ENCODE results near the gene HPCAL1.
A peak's percentile ranks its signal among the peaks of the same experiment; 100 is the strongest.

HPCAL1 gene

DNA sequence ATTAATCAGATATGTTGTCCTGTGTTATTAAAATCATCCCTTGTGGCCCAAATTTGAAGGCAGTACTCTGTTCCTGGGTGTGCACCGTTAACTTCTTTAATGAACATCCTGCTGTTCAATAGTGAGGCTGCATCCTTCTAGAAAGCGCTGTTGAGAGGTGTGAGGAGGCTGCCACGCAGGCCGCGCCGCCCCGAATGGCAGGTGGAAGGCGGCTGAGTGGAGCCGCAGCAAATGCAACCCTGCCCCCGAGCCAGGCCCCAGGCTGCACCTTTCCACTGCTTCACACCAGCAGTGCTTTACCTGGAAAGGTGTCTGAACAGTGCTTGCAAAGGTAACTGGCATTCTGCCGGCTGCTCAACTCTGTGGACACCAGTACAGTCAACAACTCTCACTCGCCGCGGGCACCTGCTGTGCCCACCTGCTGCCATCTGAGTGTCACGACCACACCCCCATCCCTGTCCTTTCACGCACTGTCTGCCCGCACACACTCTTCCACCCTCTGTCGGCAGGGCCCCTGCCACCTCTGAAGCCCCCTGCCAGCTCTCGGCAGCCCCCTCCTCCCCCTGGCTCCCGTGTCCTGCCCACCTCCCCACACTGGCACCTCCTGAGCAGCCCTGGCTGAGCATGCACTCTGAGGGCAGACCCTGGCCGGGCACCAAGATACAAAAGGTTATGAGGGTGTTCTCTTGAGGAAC lies 74.5 kb downstream of the HPCAL1 start:
- peaks cover 0 to 3% of the 10 kb centered on the region in 2 donors for H3K36me3 ChIP-seq (ENCODE audit: control insufficient read depth in 1 of 2, insufficient read depth in 2 of 2, low read length in 2 of 2)
- no peaks in the 10 kb centered on the region for H3K27me3 ChIP-seq (ENCODE audit: control insufficient read depth in 1 of 2, insufficient read depth in 2 of 2, low read length in 2 of 2)
- no peak overlapping the region for H3K4me3 ChIP-seq (ENCODE audit: low read depth in 1 of 2, low read length in 2 of 2)
- H3K27ac ChIP-seq (ENCODE audit: low read depth, low read length) = no peak overlapping the region
- H3K9ac ChIP-seq (ENCODE audit: low read depth in 1 of 2, low read length in 2 of 2) = no peak overlapping the region
- no peaks in the 10 kb centered on the region for H3K9me3 ChIP-seq (ENCODE audit: control insufficient read depth in 1 of 2, low read length in 2 of 2)
- H3K4me1 ChIP-seq (ENCODE audit: control insufficient read depth in 1 of 2, insufficient read depth in 2 of 2, low read length in 2 of 2) = peaks cover 33 to 35% of the 10 kb centered on the region in 2 donors

DNA sequence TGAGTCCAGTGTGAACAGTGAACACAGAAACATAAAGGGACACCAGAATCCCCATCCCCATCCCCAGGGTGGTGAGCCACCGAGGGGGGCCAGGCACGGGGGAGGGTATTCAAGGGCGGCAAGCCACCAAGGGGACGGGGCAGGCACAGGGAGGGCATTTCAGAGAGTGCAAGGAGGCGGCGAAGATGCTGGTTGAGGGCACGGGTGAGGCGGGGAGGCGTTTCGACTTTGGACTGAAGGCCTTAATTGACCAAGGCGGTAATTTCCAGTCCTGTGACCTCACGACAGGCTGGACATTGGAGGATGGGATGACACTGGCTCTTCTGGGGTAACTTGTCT lies 75.0 kb downstream of the HPCAL1 start:
- H3K4me1 ChIP-seq (ENCODE audit: control insufficient read depth in 1 of 2, insufficient read depth in 2 of 2, low read length in 2 of 2) = peaks cover 38 to 40% of the 10 kb centered on the region in 2 donors
- H3K27ac ChIP-seq (ENCODE audit: low read depth, low read length) = no peak overlapping the region
- no peak overlapping the region for H3K4me3 ChIP-seq (ENCODE audit: low read depth in 1 of 2, low read length in 2 of 2)
- no peaks in the 10 kb centered on the region for H3K27me3 ChIP-seq (ENCODE audit: control insufficient read depth in 1 of 2, insufficient read depth in 2 of 2, low read length in 2 of 2)
- H3K9ac ChIP-seq (ENCODE audit: low read depth in 1 of 2, low read length in 2 of 2) = no peak overlapping the region
- H3K36me3 ChIP-seq (ENCODE audit: control insufficient read depth in 1 of 2, insufficient read depth in 2 of 2, low read length in 2 of 2) = peaks cover 0 to 3% of the 10 kb centered on the region in 2 donors
- no peaks in the 10 kb centered on the region for H3K9me3 ChIP-seq (ENCODE audit: control insufficient read depth in 1 of 2, low read length in 2 of 2)

DNA sequence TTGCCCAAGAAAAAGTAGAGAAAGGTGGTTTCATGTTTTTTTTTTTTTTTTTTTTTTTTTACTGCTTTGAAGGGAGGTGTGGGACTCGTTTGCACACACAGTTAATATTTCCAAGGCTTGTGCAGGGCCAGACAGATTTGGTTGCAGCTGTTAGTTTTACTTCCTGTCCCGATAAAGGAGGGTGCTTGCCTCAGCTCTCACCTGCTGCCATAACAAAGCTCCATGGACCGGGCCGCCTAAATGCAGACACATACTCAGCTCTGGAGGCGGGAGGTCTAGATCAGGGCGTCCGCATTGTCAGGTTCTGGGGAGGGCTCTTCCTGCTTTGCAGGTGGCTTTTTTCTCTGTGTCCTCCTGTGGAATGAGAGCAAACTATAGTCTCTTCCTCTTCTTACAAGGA lies 75.5 kb downstream of the HPCAL1 start:
- H3K9ac ChIP-seq (ENCODE audit: low read depth in 1 of 2, low read length in 2 of 2) = no peak overlapping the region
- H3K27me3 ChIP-seq (ENCODE audit: control insufficient read depth in 1 of 2, insufficient read depth in 2 of 2, low read length in 2 of 2) = no peaks in the 10 kb centered on the region
- H3K4me3 ChIP-seq (ENCODE audit: low read depth in 1 of 2, low read length in 2 of 2) = no peak overlapping the region
- peaks cover 0 to 3% of the 10 kb centered on the region in 2 donors for H3K36me3 ChIP-seq (ENCODE audit: control insufficient read depth in 1 of 2, insufficient read depth in 2 of 2, low read length in 2 of 2)
- peaks cover 43 to 44% of the 10 kb centered on the region in 2 donors for H3K4me1 ChIP-seq (ENCODE audit: control insufficient read depth in 1 of 2, insufficient read depth in 2 of 2, low read length in 2 of 2)
- H3K27ac ChIP-seq (ENCODE audit: low read depth, low read length) = no peak overlapping the region
- H3K9me3 ChIP-seq (ENCODE audit: control insufficient read depth in 1 of 2, low read length in 2 of 2) = no peaks in the 10 kb centered on the region

DNA sequence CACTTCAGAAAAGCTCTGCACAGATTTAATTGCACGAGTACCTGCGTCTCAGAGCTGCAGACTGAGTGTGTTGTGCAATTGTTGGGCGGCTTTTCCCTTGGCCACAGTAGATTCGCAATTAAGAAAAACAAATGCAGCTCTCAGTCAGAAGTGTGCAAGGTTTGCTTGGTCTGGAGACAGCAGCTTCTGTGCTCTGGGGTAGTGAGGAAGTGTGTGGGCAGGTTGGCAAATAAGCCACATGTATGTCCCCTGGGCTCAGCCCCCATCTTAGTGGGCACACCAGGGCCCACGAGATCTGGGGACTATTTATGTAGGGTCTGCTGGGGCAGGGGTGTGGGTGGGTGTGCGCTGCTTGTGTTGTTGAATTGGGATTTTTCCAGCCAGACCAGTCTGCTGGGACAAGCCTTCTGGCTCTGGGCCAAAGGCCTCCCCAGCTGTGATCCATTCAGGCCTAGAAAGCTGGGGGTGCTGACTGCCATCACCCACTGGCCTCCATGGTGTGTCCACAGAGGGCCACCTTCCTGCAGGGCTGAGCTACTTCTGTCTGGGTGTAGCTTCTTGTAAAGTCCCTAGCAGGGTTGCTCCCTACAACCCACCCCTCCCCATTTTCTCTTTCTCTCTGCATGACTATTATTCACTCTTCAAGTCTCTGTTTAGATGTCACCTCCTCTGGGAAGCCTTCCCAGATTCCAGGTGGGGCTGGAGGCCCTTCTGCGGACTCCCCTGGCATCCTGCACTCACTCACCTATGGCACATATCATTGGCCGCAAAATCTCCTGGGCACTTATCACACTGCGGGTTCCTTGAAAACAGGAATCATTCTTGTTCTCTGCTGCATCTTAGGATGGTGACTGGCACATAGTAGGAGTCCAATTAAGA lies 77.6 kb downstream of the HPCAL1 start:
- H3K27me3 ChIP-seq (ENCODE audit: control insufficient read depth in 1 of 2, insufficient read depth in 2 of 2, low read length in 2 of 2) = no peaks in the 10 kb centered on the region
- no peak overlapping the region for H3K9ac ChIP-seq (ENCODE audit: low read depth in 1 of 2, low read length in 2 of 2)
- no peak overlapping the region for H3K27ac ChIP-seq (ENCODE audit: low read depth, low read length)
- no peak overlapping the region for H3K4me3 ChIP-seq (ENCODE audit: low read depth in 1 of 2, low read length in 2 of 2)
- H3K36me3 ChIP-seq (ENCODE audit: control insufficient read depth in 1 of 2, insufficient read depth in 2 of 2, low read length in 2 of 2) = peaks cover 0 to 3% of the 10 kb centered on the region in 2 donors
- H3K4me1 ChIP-seq (ENCODE audit: control insufficient read depth in 1 of 2, insufficient read depth in 2 of 2, low read length in 2 of 2) = peaks cover 50 to 53% of the 10 kb centered on the region in 2 donors
- H3K9me3 ChIP-seq (ENCODE audit: control insufficient read depth in 1 of 2, low read length in 2 of 2) = no peaks in the 10 kb centered on the region

DNA sequence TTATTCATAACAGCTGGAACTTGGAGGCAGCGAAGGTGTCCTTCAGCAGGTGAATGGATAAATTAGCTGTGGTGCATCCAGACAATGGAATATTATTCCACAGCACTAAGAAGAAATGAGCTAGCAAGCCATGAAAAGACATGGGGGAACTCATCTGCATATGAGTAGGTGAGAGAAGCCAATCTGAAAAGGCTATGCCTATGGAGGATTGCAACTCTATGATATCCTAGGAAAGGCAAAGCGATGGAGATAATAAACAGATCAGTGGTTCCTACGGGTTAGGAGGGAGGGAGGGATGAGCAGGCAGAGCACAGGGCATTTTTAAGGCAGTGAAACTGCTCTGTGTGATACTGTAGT lies 79.3 kb downstream of the HPCAL1 start:
- Histone ChIP-seq H3K4me1 (ENCODE audit: control insufficient read depth in 1 of 2, insufficient read depth in 2 of 2, low read length in 2 of 2) (peaks cover 67% of the 10 kb centered on the region in 2 donors), H3K9ac (ENCODE audit: low read depth in 1 of 2, low read length in 2 of 2) (peak overlapping the region in 1 of 2 donors; percentile 54), H3K27ac (ENCODE audit: low read depth, low read length) (no peak overlapping the region), H3K9me3 (ENCODE audit: control insufficient read depth in 1 of 2, low read length in 2 of 2) (no peaks in the 10 kb centered on the region), H3K36me3 (ENCODE audit: control insufficient read depth in 1 of 2, insufficient read depth in 2 of 2, low read length in 2 of 2) (peaks cover 0 to 3% of the 10 kb centered on the region in 2 donors), H3K4me3 (ENCODE audit: low read depth in 1 of 2, low read length in 2 of 2) (peak overlapping the region; percentile 30 to 55), H3K27me3 (ENCODE audit: control insufficient read depth in 1 of 2, insufficient read depth in 2 of 2, low read length in 2 of 2) (no peaks in the 10 kb centered on the region)

DNA sequence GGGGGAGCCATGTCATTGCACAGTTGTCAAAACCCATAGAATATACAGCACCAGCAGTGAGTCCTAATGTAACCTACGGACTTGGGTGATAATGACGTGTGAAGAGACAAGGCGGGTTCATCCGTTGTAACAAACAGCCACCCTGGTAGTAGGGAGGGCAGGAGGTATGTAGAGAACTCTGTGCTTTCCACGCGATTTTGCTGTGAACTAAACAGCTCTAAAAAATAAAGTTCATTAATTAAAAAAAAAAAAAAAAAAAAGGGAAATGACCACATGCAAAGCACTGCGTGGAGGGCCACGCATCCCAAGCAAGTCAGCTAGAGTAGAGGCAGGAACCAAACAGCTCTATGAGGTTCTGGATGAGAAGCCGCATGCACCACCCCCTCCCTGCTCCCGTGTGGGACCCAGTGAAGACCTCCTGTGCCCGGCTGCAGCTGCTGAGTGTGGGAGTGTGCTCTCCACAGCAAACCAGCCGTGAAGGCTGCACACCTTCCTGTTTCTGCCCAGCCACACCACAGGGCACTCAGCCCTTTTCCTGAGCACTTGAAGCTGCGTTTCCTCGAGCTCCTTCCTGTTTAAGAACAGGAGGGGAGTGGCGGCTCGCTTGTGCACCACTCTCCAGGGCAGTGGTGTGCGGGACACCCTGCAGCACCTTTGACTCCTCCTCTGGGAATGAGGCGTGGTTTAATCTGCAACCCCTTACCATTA lies 79.8 kb downstream of the HPCAL1 start:
- peak overlapping the region in 1 of 2 donors; percentile 54 for H3K9ac ChIP-seq (ENCODE audit: low read depth in 1 of 2, low read length in 2 of 2)
- H3K4me1 ChIP-seq (ENCODE audit: control insufficient read depth in 1 of 2, insufficient read depth in 2 of 2, low read length in 2 of 2) = peaks cover 62 to 71% of the 10 kb centered on the region in 2 donors
- H3K27ac ChIP-seq (ENCODE audit: low read depth, low read length) = no peak overlapping the region
- peaks cover 0 to 3% of the 10 kb centered on the region in 2 donors for H3K36me3 ChIP-seq (ENCODE audit: control insufficient read depth in 1 of 2, insufficient read depth in 2 of 2, low read length in 2 of 2)
- H3K4me3 ChIP-seq (ENCODE audit: low read depth in 1 of 2, low read length in 2 of 2) = peak overlapping the region; percentile 40 to 55
- H3K27me3 ChIP-seq (ENCODE audit: control insufficient read depth in 1 of 2, insufficient read depth in 2 of 2, low read length in 2 of 2) = no peaks in the 10 kb centered on the region
- H3K9me3 ChIP-seq (ENCODE audit: control insufficient read depth in 1 of 2, low read length in 2 of 2) = no peaks in the 10 kb centered on the region

DNA sequence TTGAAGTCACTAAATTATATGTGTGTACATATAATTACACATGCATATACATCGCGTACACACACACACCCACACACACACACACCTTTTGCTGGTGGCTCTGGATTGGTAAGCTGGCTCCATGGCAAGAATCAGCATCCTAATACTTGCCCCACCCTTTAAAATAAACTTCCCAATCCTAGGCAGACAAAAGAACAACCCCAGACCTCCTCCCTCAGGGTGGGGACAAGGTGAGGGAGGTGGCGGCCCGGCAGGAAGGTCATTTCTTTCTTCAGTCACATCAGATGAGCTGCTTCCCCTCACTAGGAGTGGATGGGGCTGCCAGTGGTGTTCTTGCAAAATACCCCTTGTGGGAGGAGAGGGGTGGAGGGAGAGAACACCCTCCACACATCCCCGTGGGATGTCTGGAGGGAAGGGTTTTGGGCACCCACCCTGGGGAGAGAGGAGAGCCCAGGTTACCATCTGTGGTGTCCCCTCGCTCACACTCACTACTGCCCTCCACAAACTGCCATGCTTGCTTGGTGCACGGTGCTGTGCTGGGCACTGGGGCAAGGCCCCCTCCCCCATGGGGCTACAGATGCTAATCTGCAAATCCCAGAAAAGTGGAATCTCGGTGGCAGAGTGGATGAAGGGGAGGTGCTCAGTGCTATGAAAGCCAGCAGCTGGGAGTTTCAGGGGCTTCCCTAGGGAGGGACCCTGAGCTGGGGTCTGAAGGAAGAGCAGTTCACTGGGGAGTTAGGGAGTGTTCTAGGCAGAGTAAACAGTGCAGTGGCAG lies 81.4 kb downstream of the HPCAL1 start:
- H3K9ac ChIP-seq (ENCODE audit: low read depth in 1 of 2, low read length in 2 of 2) = no peak overlapping the region
- no peaks in the 10 kb centered on the region for H3K27me3 ChIP-seq (ENCODE audit: control insufficient read depth in 1 of 2, insufficient read depth in 2 of 2, low read length in 2 of 2)
- peaks cover 53 to 64% of the 10 kb centered on the region in 2 donors for H3K4me1 ChIP-seq (ENCODE audit: control insufficient read depth in 1 of 2, insufficient read depth in 2 of 2, low read length in 2 of 2)

DNA sequence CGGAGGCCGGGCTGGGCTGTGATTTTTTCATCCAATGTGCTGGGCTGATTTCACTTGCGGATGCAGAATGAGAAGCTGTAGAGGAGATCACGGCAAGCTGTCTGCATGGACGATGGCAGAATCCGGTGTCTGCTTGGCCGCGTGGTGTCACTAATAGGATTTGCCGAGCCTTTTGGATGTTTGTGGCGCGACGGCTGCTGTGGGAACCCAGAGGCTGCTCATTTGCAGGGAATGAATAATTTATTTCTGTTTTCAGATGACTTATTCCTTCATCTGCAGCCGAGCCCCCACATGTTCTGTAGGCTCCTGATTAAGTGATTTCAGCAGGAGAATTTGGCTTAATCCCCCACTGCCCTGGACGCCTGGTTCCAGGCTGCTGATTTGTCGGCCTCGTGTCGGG lies 82.8 kb downstream of the HPCAL1 start:
- H3K27ac ChIP-seq (ENCODE audit: low read depth, low read length) = no peak overlapping the region
- peaks cover 64% of the 10 kb centered on the region in 2 donors for H3K4me1 ChIP-seq (ENCODE audit: control insufficient read depth in 1 of 2, insufficient read depth in 2 of 2, low read length in 2 of 2)
- H3K27me3 ChIP-seq (ENCODE audit: control insufficient read depth in 1 of 2, insufficient read depth in 2 of 2, low read length in 2 of 2) = no peaks in the 10 kb centered on the region
- H3K36me3 ChIP-seq (ENCODE audit: control insufficient read depth in 1 of 2, insufficient read depth in 2 of 2, low read length in 2 of 2) = peaks cover 0 to 3% of the 10 kb centered on the region in 2 donors
- H3K9ac ChIP-seq (ENCODE audit: low read depth in 1 of 2, low read length in 2 of 2) = no peak overlapping the region
- no peak overlapping the region for H3K4me3 ChIP-seq (ENCODE audit: low read depth in 1 of 2, low read length in 2 of 2)
- H3K9me3 ChIP-seq (ENCODE audit: control insufficient read depth in 1 of 2, low read length in 2 of 2) = no peaks in the 10 kb centered on the region

More for the DNA sequence above, 81.4 kb downstream of the HPCAL1 start:
- Histone ChIP-seq H3K27ac (ENCODE audit: low read depth, low read length) (no peak overlapping the region), H3K4me3 (ENCODE audit: low read depth in 1 of 2, low read length in 2 of 2) (no peak overlapping the region), H3K9me3 (ENCODE audit: control insufficient read depth in 1 of 2, low read length in 2 of 2) (no peaks in the 10 kb centered on the region), H3K36me3 (ENCODE audit: control insufficient read depth in 1 of 2, insufficient read depth in 2 of 2, low read length in 2 of 2) (peaks cover 0 to 3% of the 10 kb centered on the region in 2 donors)

DNA sequence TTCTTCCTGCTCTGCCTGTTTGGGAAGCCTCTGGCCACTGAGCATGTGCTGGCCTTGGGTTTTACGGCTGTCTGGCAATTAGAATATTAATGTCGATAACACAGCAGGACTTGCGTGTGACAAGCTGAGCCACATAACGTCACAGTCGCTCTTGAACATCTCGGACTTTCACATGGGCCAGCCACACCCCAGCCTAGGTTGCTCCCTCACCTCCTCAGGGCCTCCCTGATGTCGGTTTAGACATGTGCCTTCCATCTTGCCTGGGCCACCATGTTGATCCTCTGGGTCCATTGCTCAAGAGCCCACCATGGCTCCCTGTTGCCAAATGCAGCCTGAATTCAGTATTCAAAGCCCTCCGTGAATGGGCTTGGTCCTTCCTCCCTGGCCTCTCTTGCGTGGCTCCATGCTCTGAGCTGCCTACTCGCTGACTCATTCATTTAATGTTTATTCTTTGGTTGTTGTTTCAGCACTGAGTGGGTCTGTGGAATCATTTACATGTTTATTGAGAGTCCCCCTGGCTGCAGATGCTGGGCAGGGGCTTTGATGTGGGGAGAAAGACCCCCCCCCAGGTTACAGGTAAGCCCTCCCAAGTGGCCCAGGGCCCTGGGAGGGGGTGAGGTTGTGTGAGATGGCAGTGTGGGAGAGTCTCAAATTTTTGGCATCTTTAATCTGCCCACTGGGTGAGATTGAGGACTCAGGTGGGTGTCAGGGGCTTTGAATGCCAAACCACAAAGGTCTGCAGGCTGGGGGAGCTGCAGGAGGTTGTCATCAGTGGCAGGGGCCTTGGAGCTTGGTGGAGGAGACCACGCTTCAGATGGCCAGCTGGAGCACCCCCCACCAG lies 83.4 kb downstream of the HPCAL1 start:
- peaks cover 0 to 2% of the 10 kb centered on the region in 2 donors for H3K36me3 ChIP-seq (ENCODE audit: control insufficient read depth in 1 of 2, insufficient read depth in 2 of 2, low read length in 2 of 2)
- no peaks in the 10 kb centered on the region for H3K27me3 ChIP-seq (ENCODE audit: control insufficient read depth in 1 of 2, insufficient read depth in 2 of 2, low read length in 2 of 2)
- H3K4me1 ChIP-seq (ENCODE audit: control insufficient read depth in 1 of 2, insufficient read depth in 2 of 2, low read length in 2 of 2) = peaks cover 60 to 62% of the 10 kb centered on the region in 2 donors
- no peak overlapping the region for H3K4me3 ChIP-seq (ENCODE audit: low read depth in 1 of 2, low read length in 2 of 2)
- H3K9ac ChIP-seq (ENCODE audit: low read depth in 1 of 2, low read length in 2 of 2) = peak overlapping the region in 1 of 2 donors; percentile 14
- no peaks in the 10 kb centered on the region for H3K9me3 ChIP-seq (ENCODE audit: control insufficient read depth in 1 of 2, low read length in 2 of 2)
- H3K27ac ChIP-seq (ENCODE audit: low read depth, low read length) = peak overlapping the region; percentile 54
